Measurements from ENCODE around the gene CLCN7. TPM values are rescaled to one million over a fixed set of nuclear protein-coding genes. Genes with fewer than 3 reads are reported as not detected.
A peak's percentile ranks its signal among the peaks of the same experiment; 100 is the strongest.

The CLCN7 gene
- total RNA-seq, 1 donor from 2014 or later = 36.6 TPM

GRCh38 chr16:1477033-1477432 lies 2.2 kb upstream of the CLCN7 start:
- no peak for FAIRE-seq
- no peak for DNase-seq (ENCODE audit: low read depth)
- H3K36me3 ChIP-seq (ENCODE audit: control insufficient read depth, insufficient read depth, low read length) = no peaks in the 10 kb centered on the region
- TF ChIP-seq CTCF (IDR thresholded peaks at IDR 0.05; ENCODE audit: insufficient read depth, low read length, severe bottlenecking) = no peak
- no peaks in the 10 kb centered on the region for H3K27me3 ChIP-seq (ENCODE audit: control insufficient read depth, insufficient read depth, low read length)
- H3K4me3 ChIP-seq (ENCODE audit: low read depth, low read length) = no peak overlapping the region

GRCh38 chr16:1475552-1476114 lies 805 bp upstream of the CLCN7 start:
- FAIRE-seq = no peak
- no peak for TF ChIP-seq CTCF (IDR thresholded peaks at IDR 0.05; ENCODE audit: insufficient read depth, low read length, severe bottlenecking)

GRCh38 chr16:1474082-1474795 lies 589 bp downstream of the CLCN7 start:
- peak overlapping the region; percentile 63 for H3K4me3 ChIP-seq (ENCODE audit: low read depth, low read length)
- H3K36me3 ChIP-seq (ENCODE audit: control insufficient read depth, insufficient read depth, low read length) = no peaks in the 10 kb centered on the region
- no peak for TF ChIP-seq CTCF (IDR thresholded peaks at IDR 0.05; ENCODE audit: insufficient read depth, low read length, severe bottlenecking)
- H3K27me3 ChIP-seq (ENCODE audit: control insufficient read depth, insufficient read depth, low read length) = no peaks in the 10 kb centered on the region
- FAIRE-seq (no peak), DNase-seq (ENCODE audit: low read depth) (no peak)

More at GRCh38 chr16:1475552-1476114, 805 bp upstream of the CLCN7 start:
- Histone ChIP-seq H3K36me3 (ENCODE audit: control insufficient read depth, insufficient read depth, low read length) (no peaks in the 10 kb centered on the region), H3K27me3 (ENCODE audit: control insufficient read depth, insufficient read depth, low read length) (no peaks in the 10 kb centered on the region), H3K4me3 (ENCODE audit: low read depth, low read length) (peak overlapping the region; percentile 63)
- DNase-seq (ENCODE audit: low read depth) = no peak

GRCh38 chr16:1472974-1473373 lies 1.9 kb downstream of the CLCN7 start:
- no peak for TF ChIP-seq CTCF (IDR thresholded peaks at IDR 0.05; ENCODE audit: insufficient read depth, low read length, severe bottlenecking)
- FAIRE-seq = no peak
- no peak for DNase-seq (ENCODE audit: low read depth)
- H3K27me3 ChIP-seq (ENCODE audit: control insufficient read depth, insufficient read depth, low read length) = no peaks in the 10 kb centered on the region
- H3K36me3 ChIP-seq (ENCODE audit: control insufficient read depth, insufficient read depth, low read length) = no peaks in the 10 kb centered on the region
- H3K4me3 ChIP-seq (ENCODE audit: low read depth, low read length) = no peak overlapping the region

GRCh38 chr16:1471569-1472194 lies 3.1 kb downstream of the CLCN7 start:
- no peak for TF ChIP-seq CTCF (IDR thresholded peaks at IDR 0.05; ENCODE audit: insufficient read depth, low read length, severe bottlenecking)
- Histone ChIP-seq H3K36me3 (ENCODE audit: control insufficient read depth, insufficient read depth, low read length) (no peaks in the 10 kb centered on the region), H3K27me3 (ENCODE audit: control insufficient read depth, insufficient read depth, low read length) (no peaks in the 10 kb centered on the region), H3K4me3 (ENCODE audit: low read depth, low read length) (no peak overlapping the region)
- DNase-seq (ENCODE audit: low read depth) (no peak), FAIRE-seq (no peak)
